Activated T-cell treated with anti-CD3 and anti-CD28 coated beads for 4 hours (primary cell): Measurements from ENCODE around the gene NBPF6.
"Not testable (repeated sequence)": the region's sequence is repeated elsewhere in the genome, so short reads cannot be mapped to it uniquely, and the experiment has no call there.

ENCODE experiments used
- DNase-seq: peaks from one replicate; pipeline ENCODE4 v3.0.0-alpha.2; 2020

The NBPF6 gene, protein sequence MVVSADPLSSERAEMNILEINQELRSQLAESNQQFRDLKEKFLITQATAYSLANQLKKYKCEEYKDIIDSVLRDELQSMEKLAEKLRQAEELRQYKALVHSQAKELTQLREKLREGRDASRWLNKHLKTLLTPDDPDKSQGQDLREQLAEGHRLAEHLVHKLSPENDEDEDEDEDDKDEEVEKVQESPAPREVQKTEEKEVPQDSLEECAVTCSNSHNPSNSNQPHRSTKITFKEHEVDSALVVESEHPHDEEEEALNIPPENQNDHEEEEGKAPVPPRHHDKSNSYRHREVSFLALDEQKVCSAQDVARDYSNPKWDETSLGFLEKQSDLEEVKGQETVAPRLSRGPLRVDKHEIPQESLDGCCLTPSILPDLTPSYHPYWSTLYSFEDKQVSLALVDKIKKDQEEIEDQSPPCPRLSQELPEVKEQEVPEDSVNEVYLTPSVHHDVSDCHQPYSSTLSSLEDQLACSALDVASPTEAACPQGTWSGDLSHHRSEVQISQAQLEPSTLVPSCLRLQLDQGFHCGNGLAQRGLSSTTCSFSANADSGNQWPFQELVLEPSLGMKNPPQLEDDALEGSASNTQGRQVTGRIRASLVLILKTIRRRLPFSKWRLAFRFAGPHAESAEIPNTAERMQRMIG

GRCh38 chr1:108450043-108450442 is at the start of gene NBPF6:
NBPF6 (plus strand) TSS chr1:108450343; CDS start chr1:108450602, 259 bp downstream.
- DNase-seq, result not testable (repeated sequence)

DNA sequence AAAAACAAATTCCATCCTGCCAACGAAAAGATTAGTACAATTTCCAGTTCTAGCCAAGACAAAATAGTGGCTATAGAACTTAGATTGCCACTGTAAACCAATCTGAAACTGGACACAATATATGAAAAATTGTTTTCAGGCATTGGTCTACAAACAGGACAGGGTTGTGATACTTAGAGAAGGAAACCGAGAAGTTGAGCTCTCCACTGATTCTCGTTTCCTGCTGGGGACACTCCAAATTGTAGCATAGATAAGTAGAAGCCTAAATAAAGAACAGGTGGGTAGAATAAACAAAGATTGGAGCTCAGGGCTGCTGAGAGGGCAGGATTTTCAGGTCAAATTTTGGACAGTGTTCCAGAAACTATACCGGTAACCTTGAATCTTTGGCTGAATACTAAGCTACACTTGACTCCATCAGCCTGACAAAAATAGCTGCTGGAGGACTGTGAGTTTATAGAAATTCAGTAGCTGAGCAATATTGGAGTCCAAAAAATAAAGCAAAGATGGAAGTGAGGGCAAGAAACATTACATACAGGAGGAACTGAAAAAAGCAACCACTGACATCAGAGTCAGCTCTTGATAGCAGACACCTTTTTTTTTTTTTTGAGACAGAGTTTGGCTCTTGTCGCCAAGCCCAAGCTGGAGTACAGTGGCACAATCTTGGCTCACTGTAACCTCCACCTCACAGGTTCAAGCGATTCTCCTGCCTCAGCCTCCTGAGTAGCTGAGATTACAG is 38.9 kb upstream of the NBPF6 start:
- DNase-seq, result not testable (repeated sequence)

DNA sequence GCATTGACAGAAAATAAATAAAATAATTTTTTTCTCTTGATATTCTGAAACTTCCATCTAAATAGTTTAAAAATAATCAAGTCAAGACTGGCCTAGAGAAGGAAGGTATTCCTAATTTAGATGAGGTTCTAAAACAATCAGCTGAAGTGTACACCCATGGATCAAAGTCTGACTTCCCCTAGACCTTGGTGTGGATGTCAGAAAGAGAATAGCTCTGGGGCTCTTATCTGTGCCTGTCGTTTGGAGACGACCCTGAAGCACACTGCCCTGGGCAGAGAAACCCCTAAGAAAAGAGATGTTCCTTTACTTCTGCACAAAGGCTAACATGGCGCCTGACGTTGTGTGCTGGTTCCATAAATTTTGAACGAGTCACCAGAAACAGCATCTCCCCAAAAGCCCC is 30.0 kb upstream of the NBPF6 start:
- not testable (repeated sequence) for DNase-seq

GRCh38 chr1:108421061-108421916 is 28.9 kb upstream of the NBPF6 start:
- not testable (repeated sequence) for DNase-seq

GRCh38 chr1:108426877-108427276 is 23.3 kb upstream of the NBPF6 start:
- DNase-seq, result not testable (repeated sequence)

GRCh38 chr1:108432002-108432401 is 18.1 kb upstream of the NBPF6 start:
- not testable (repeated sequence) for DNase-seq

GRCh38 chr1:108433404-108433803 is 16.7 kb upstream of the NBPF6 start:
- not testable (repeated sequence) for DNase-seq

DNA sequence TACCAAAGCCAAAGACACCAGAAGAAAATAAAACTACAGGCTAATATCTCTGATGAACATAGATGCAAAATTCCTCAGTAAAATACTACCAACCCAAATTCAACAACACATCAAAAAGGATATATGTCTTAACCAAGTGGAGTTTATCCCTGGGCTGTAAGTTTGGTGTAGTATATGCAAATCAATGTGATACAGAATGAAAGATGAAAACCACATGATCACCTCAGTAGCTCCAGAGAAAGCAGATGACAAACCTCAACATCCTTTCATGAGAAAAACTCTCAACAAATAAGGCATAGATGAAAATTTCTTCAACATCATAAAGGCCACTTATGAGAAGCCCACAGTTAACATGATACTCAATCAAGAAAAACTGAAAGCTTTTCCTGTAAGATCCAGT is 11.6 kb upstream of the NBPF6 start:
- DNase-seq, result not testable (repeated sequence)

- not testable (repeated sequence) for DNase-seq
Observed at GRCh38 chr1:108454521-108454920, 4.4 kb downstream of the NBPF6 start.

- not testable (repeated sequence) for DNase-seq
Observed at GRCh38 chr1:108458661-108459060, 8.5 kb downstream of the NBPF6 start.

DNA sequence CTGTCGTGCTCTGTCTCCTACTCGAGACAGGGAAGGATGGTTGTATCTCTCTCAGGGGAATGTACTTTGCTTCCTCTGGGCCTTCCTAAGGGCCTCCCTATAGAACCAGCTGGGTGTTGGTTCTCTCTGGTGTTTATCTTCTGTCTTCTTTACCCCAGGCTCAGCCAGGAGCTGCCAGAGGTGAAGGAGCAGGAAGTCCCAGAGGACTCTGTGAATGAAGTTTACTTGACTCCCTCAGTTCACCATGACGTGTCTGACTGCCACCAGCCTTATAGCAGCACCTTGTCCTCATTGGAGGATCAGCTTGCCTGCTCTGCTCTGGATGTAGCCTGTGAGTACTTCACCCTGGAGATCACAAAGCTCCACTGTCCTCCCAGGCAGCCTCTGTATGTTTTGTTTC is 11.6 kb downstream of the NBPF6 start:
- not testable (repeated sequence) for DNase-seq

DNA sequence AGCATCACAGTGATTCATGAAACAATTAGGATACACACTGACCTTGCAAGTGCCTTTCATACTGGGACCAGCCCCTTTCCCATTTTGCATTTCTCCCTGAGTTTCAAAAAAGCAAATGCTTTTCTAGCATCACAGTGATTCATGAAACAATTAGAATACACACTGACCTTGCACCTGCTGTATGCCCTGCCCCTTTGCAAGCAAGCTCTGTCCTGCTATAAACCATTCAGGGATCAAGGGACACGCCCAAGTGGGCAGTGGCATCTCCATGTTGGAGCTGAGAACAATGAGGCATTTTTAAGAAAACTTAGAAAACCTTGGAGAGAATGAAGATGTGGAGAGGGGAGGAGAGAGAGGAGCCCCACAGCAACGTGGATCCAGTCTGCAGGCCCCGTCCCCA is 13.8 kb downstream of the NBPF6 start:
- DNase-seq, result not testable (repeated sequence)

GRCh38 chr1:108466166-108466565 is 16.0 kb downstream of the NBPF6 start:
- not testable (repeated sequence) for DNase-seq

GRCh38 chr1:108467155-108467554 is 17.0 kb downstream of the NBPF6 start:
- DNase-seq, result not testable (repeated sequence)

DNA sequence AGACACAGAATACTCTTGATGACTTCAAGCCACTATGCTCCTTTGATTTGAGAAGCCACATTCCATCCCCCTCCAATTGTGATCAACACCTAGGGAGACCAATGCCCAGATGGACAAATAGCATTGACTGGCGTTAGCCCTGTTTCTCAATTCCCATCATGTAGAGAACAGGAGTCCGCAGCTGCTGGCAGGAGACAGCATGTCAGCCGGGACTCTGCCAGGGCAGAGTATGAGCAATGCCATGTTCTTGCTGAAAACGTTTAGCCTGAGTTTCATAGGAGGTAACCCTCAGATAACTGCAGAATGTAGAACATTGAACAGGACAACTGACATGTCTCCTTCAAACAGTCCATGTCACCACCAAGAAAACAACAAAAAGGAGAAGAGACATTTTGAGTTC is 20.6 kb downstream of the NBPF6 start:
- DNase-seq, result not testable (repeated sequence)

DNA sequence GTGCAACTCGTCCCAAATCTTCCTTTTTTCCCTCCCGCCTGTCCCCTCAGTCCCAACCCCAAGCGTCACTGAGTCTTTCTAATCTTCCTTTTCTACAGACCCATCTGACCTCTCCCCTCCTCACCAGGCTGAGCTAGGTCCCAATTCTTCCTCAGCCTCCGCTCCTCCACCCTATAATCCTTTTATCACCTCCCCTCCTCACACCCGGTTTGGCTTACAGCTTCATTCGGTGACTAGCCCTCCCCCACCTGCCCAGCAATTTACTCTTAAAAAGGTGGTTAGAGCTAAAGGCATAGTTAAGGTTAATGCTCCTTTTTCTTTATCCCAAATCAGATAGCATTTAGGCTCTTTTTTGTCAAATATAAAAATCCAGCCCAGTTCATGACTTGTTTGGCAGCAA is 24.4 kb downstream of the NBPF6 start:
- not testable (repeated sequence) for DNase-seq

DNA sequence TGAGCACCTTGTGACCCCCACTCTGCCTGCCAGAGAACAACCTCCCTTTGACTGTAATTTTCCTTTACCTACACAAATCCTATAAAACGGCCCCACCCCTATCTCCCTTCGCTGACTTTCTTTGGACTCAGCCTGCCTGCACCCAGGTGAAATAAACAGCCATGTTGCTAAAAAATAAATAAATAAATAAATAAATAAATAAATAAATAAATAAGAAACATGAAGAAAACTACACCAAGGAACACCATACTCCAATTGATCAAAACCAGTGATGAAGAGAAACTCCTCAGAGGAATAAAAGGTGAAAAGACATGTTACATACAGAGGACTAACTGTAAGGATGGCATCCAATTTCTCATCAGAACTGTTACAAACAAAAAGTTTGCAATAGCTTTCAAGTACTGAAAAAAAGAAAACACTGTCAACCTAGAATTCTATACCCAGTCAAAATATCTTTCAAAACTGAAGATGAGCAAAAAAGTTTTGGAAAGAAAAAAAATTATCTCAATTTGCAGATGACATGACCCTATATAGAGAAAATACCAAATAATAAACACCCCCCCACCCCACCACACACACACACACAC is 28.4 kb downstream of the NBPF6 start:
- no peak for DNase-seq

- DNase-seq, result no peak
Observed at GRCh38 chr1:108482708-108483107, 32.6 kb downstream of the NBPF6 start.

DNA sequence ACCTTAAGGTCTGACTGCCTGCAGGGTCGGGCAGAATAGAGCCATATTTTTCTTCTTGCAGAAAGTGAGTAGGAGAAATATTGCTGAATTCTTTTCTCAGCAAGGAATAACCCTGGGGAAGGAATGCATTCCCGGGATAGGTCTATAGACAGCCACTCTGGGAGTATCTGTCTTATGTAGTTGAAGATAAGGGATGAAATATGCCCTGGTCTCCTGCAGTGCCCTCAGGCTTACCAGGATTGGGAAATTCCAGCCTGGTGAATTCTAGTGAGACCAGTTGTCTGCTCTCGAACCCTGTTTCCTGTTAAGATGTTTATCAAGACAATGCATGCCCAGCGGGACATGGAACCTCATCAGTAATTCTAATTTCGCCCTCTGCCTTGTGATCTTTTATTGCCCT is 35.8 kb downstream of the NBPF6 start:
- DNase-seq, result not testable (repeated sequence)

DNA sequence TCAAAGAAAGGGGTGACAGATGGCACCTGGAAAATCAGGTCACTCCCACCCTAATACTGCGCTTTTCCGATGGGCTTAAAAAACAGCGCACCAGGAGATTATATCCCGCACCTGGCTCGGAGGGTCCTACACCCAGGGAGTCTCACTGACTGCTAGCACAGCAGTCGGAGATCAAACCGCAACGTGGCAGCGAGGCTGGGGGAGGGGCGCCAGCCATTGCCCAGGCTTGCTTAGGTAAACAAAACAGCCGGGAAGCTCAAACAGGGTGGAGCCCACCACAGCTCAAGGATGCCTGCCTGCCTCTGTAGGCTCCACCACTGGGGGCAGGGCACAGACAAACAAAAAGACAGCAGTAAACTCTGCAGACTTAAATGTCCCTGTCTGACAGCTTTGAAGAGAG is 36.6 kb downstream of the NBPF6 start:
- not testable (repeated sequence) for DNase-seq

DNA sequence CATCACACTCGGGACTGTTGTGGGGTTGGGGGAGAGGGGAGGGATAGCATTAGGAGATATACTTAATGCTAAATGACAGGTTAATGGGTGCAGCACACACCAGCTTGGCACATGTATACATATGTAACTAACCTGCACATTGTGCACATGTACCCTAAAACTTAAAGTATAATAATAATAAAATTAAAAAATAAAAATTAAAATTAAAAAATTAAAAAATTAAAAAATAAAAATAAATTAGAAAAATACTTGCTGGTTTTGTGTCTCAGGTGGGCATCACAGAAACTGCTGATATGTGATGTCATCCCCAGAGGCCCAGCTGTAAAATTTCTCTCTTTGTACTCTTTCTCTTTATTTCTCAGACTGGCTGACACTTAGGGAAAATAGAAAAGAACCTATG is 44.9 kb downstream of the NBPF6 start:
- DNase-seq, result not testable (repeated sequence)

DNA sequence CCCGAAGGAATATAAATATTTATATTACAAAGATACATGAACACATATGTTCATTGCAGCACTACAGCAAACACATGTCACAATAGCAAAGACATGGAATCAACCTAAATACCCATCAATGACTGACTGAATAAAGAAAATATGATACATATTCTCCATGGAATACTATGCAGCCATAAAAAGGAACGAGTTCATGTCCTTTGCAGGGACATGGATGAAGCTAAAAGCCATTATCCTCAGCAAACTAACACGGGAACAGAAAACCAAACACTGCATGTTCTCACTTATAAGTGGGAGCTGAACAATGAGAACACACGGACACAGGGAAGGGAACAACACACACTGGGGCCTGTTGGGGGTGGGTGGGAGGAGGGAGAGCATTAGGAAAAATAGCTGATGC is 46.7 kb downstream of the NBPF6 start:
- DNase-seq, result not testable (repeated sequence)
